Measurements from ENCODE around the gene NAIP.
"Not testable (repeated sequence)": the region's sequence is repeated elsewhere in the genome, so short reads cannot be mapped to it uniquely, and the experiment has no call there.

GRCh38 chr5:71044808-71045207 is 19.7 kb upstream of the NAIP start:
- TF ChIP-seq CTCF (tag by site-specific recombination; IDR thresholded peaks at IDR 0.05); ZEB2 (tag by site-specific recombination; IDR thresholded peaks at IDR 0.05); ZNF555 (tag by site-specific recombination; conservative IDR thresholded peaks at IDR 0.05); REST (tag by site-specific recombination; IDR thresholded peaks at IDR 0.05); ZFP41 (tag by site-specific recombination; IDR thresholded peaks at IDR 0.05; ENCODE audit: borderline replicate concordance); YY1 (tag by site-specific recombination; IDR thresholded peaks at IDR 0.05); ZNF48 (tag by site-specific recombination; IDR thresholded peaks at IDR 0.05); KLF1 (tag by site-specific recombination; IDR thresholded peaks at IDR 0.05): not testable (repeated sequence)

All from HEK293 (cell line).